Spleen (tissue), 11 donors: ENCODE measurements around the gene RAB3GAP1. TPM values are rescaled to one million over a fixed set of nuclear protein-coding genes. Genes with fewer than 3 reads are reported as not detected.

ENCODE experiments used
- DNase-seq: peaks from one replicate; pipeline ENCODE4 v3.0.0-alpha.2; 2020
- H3K27ac ChIP-seq, 8 donors: fragments of 200-600 bp; sonication (generic) in 7 of 8; 1 replicate in 4 of 8; 2 replicates in 4 of 8; pipeline versions ENCODE4 v1.5.0 to v1.8.0; 2016 to 2021; ENCODE audit warnings: inconsistent platforms in 4 of 8, mild to moderate bottlenecking in 4 of 8, moderate library complexity in 1 of 8
- H3K27me3 ChIP-seq, 7 donors: fragments of 200-600 bp; sonication (generic) in 6 of 7; replicated peaks in 1 of 7; 1 replicate in 4 of 7; 2 replicates in 3 of 7; pipeline versions ENCODE4 v1.5.0 to v1.8.0; 2016 to 2021; ENCODE audit warnings: inconsistent platforms in 3 of 7, mild to moderate bottlenecking in 1 of 7
- H3K36me3 ChIP-seq, 6 donors: fragments of 200-600 bp; sonication (generic) in 5 of 6; 1 replicate in 4 of 6; 2 replicates in 2 of 6; pipeline versions ENCODE4 v1.5.0 to v1.8.0; 2016 to 2021; ENCODE audit warnings: inconsistent platforms in 2 of 6
- H3K4me1 ChIP-seq, 6 donors: fragments of 200-600 bp; sonication (generic) in 5 of 6; 1 replicate in 3 of 6; 2 replicates in 3 of 6; pipeline versions ENCODE4 v1.5.0 to v1.8.0; 2016 to 2021; ENCODE audit warnings: inconsistent platforms in 3 of 6
- H3K4me3 ChIP-seq, 8 donors: fragments of 200-600 bp; sonication (generic) in 7 of 8; 1 replicate in 4 of 8; 2 replicates in 4 of 8; pipeline versions ENCODE4 v1.5.0 to v1.8.0; 2016 to 2021; ENCODE audit warnings: inconsistent platforms in 4 of 8, mild to moderate bottlenecking in 4 of 8, moderate library complexity in 2 of 8
- H3K9me3 ChIP-seq, 8 donors: fragments of 200-600 bp; sonication (generic) in 7 of 8; 1 replicate in 4 of 8; 2 replicates in 4 of 8; pipeline versions ENCODE4 v1.5.0 to v1.8.0; 2016 to 2021; ENCODE audit warnings: inconsistent platforms in 4 of 8
- POLR2A ChIP-seq, 3 donors: fragments of 450-650 bp; IDR thresholded peaks; one replicate each; pipeline ENCODE4 v1.5.1; 2017; ENCODE audit warnings: antibody characterized with exemption in 3 of 3, mild to moderate bottlenecking in 1 of 3
- POLR2AphosphoS5 ChIP-seq, 3 donors: sonication (generic); formaldehyde crosslinking; IDR thresholded peaks; one replicate each; pipeline ENCODE4 v1.5.1; 2017; ENCODE audit warnings: antibody characterized with exemption in 3 of 3
- WGBS, 5 donors: extraction: QIAGEN DNeasy Blood & Tissue Kit in 3 of 5; methylation state at CpG; one replicate each; pipeline versions ENCODE4 v1.1.5 to v1.1.7; 2013 to 2018; 5-methylcytosine and 5-hydroxymethylcytosine counted together
- intact Hi-C: fragments of 100-400 bp; cut with DNase I; formaldehyde crosslinking; loops from one replicate; pipeline ENCODE4 v1.15.0; 2023; ENCODE audit warnings: low total_unique reads
- polyA plus RNA-seq, 3 donors: library from polyadenylated mRNA; stranded (reverse); fragments of 200-250 nt; gene quantifications; one replicate each; pipeline ENCODE4 v1.2.1, GENCODE V29; 2013
- total RNA-seq, 7 donors: library from RNA; depleted of rRNA in 3 of 7; stranded (reverse); fragments of >200 nt in 3 of 7; fragmentation: NEBNext Ultra II Directional in 4 of 7; extraction: Animal tissue kit (Norgen Biotek cat#: 25700) in 4 of 7; gene quantifications; one replicate each; pipeline versions ENCODE4 v1.1.0 to v1.2.1, GENCODE V29; 2016 to 2021
- TF ChIP-seq, protein P1 (sequence below), 11 experiments: fragments of 200-600 bp in 7 of 11; fragments of 450-650 bp in 4 of 11; sonication (generic) in 4 of 11; IDR thresholded peaks in 8 of 11; conservative IDR thresholded peaks in 3 of 11; 1 replicate in 7 of 11; 2 replicates in 4 of 11; pipeline versions ENCODE4 v1.4.0 to v1.8.0; 2016 to 2021; ENCODE audit warnings: antibody characterized with exemption in 11 of 11, inconsistent platforms in 4 of 11, mild to moderate bottlenecking in 1 of 11
- donor health status: healthy with polysubstance abuse.
- donor health status: DM: no; HTN: no; CAD: no; lungs with moderate emphysema.
- donor health status: DM: no; HTN: no; CAD: no.
- donor health status: Bipolar disorder and iron deficiency.
- donor health status: healthy.
- donor health status: DM: no; HTN: no; CAD: no.
- donor health status: DM: yes; HTN: yes; CAD: no.

The RAB3GAP1 gene
- total and polyA plus RNA-seq, 10 donors: 11.2 to 49.5 (median 38.9) TPM

DNA sequence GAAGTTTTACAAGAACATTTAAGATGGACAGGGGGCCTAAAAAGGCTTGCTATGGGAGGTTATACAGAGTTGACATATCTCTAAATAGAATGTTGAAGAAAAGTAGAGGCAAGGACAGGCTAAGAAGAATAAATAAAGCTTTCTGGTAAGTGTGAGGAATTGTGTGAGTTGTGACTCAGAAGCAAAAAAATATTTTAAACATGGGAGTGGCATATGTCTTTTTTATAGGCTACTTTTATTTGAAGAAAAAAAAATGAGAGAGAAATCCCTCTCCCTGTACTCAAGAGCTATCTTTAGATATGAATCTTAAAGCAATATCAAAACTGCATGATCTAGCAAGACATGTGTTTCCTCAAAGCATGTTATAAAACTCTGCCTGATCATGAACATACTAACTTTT is 41.1 kb downstream of the RAB3GAP1 start:
- Histone ChIP-seq H3K27ac (no peak overlapping the region), H3K27me3 (no peaks in the 10 kb centered on the region), H3K4me1 (no peaks in the 10 kb centered on the region), H3K36me3 (peaks cover 0 to 77% (median 27%) of the 10 kb centered on the region in 6 donors), H3K4me3 (no peak overlapping the region), H3K9me3 (peaks cover 0 to 17% (median 10%) of the 10 kb centered on the region in 8 donors)
- DNase-seq: no peak
- intact Hi-C loops: no loop called here
- TF ChIP-seq POLR2A (IDR thresholded peaks at IDR 0.05) (no peak), POLR2AphosphoS5 (IDR thresholded peaks at IDR 0.05) (no peak)
- TF ChIP-seq, protein P1, sequence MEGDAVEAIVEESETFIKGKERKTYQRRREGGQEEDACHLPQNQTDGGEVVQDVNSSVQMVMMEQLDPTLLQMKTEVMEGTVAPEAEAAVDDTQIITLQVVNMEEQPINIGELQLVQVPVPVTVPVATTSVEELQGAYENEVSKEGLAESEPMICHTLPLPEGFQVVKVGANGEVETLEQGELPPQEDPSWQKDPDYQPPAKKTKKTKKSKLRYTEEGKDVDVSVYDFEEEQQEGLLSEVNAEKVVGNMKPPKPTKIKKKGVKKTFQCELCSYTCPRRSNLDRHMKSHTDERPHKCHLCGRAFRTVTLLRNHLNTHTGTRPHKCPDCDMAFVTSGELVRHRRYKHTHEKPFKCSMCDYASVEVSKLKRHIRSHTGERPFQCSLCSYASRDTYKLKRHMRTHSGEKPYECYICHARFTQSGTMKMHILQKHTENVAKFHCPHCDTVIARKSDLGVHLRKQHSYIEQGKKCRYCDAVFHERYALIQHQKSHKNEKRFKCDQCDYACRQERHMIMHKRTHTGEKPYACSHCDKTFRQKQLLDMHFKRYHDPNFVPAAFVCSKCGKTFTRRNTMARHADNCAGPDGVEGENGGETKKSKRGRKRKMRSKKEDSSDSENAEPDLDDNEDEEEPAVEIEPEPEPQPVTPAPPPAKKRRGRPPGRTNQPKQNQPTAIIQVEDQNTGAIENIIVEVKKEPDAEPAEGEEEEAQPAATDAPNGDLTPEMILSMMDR (IDR thresholded peaks at IDR 0.05 in 8 of 11, conservative IDR thresholded peaks at IDR 0.05 in 3 of 11): no peak

GRCh38 chr2:135093670-135094330 is 41.7 kb downstream of the RAB3GAP1 start:
- peaks cover 0 to 4% (median 0%) of the 10 kb centered on the region in 6 donors for H3K4me1 ChIP-seq
- intact Hi-C loops: no loop called here

GRCh38 chr2:135094508-135094907 is 42.4 kb downstream of the RAB3GAP1 start:
- H3K27ac ChIP-seq: no peak overlapping the region
- peaks cover 0 to 4% (median 3%) of the 10 kb centered on the region in 8 donors for H3K9me3 ChIP-seq
- H3K4me1 ChIP-seq: peaks cover 0 to 5% (median under 1%) of the 10 kb centered on the region in 6 donors
- no peak overlapping the region for H3K4me3 ChIP-seq
- intact Hi-C loops: no loop called here
- H3K36me3 ChIP-seq: peaks cover 0 to 72% (median 27%) of the 10 kb centered on the region in 6 donors
- WGBS, 5 donors: 90 to 96% (median 95%) methylated on average over 2 of the region's 2 CpGs
- H3K27me3 ChIP-seq: no peaks in the 10 kb centered on the region
- no peak for DNase-seq
- TF ChIP-seq, protein P1 (IDR thresholded peaks at IDR 0.05 in 8 of 11, conservative IDR thresholded peaks at IDR 0.05 in 3 of 11): no peak

More at GRCh38 chr2:135093670-135094330, 41.7 kb downstream of the RAB3GAP1 start:
- Histone ChIP-seq H3K9me3 (peaks cover 0 to 11% (median 9%) of the 10 kb centered on the region in 8 donors), H3K36me3 (peaks cover 0 to 77% (median 27%) of the 10 kb centered on the region in 6 donors), H3K4me3 (no peak overlapping the region), H3K27me3 (no peaks in the 10 kb centered on the region), H3K27ac (no peak overlapping the region)
- TF ChIP-seq POLR2AphosphoS5 (IDR thresholded peaks at IDR 0.05) (no peak), POLR2A (IDR thresholded peaks at IDR 0.05) (no peak)
- TF ChIP-seq, protein P1 (IDR thresholded peaks at IDR 0.05 in 8 of 11, conservative IDR thresholded peaks at IDR 0.05 in 3 of 11): no peak
- 97 to 100% (median 99%) methylated on average over 3 of the region's 3 CpGs for WGBS, 5 donors
- no peak for DNase-seq

- TF ChIP-seq, protein P1 (IDR thresholded peaks at IDR 0.05 in 8 of 11, conservative IDR thresholded peaks at IDR 0.05 in 3 of 11): no peak
- no peak for TF ChIP-seq POLR2AphosphoS5 (IDR thresholded peaks at IDR 0.05)
- TF ChIP-seq POLR2A (IDR thresholded peaks at IDR 0.05): no peak
- Histone ChIP-seq H3K27ac (no peak overlapping the region), H3K4me1 (peaks cover 0 to 13% (median 7%) of the 10 kb centered on the region in 6 donors), H3K4me3 (no peak overlapping the region), H3K36me3 (peaks cover 0 to 75% (median 26%) of the 10 kb centered on the region in 6 donors), H3K27me3 (no peaks in the 10 kb centered on the region), H3K9me3 (no peaks in the 10 kb centered on the region)
- WGBS, 5 donors: 94 to 97% (median 95%) methylated on average over 3 of the region's 3 CpGs
- no peak for DNase-seq
- intact Hi-C loops: no loop called here
Measured at GRCh38 chr2:135095591-135095990, 43.5 kb downstream of the RAB3GAP1 start.
